Left lobe of liver (tissue), 2 donors: ENCODE results near the gene WWOX. TPM values are rescaled to one million over a fixed set of nuclear protein-coding genes. Genes with fewer than 3 reads are reported as not detected.
A peak's percentile ranks its signal among the peaks of the same experiment; 100 is the strongest.

Experiments
- ATAC-seq: fragments of 200-7000 bp; cut with Tn5 transposase; one replicate; pipeline ENCODE4 v1.9.1; 2020; ENCODE audit warnings: mild to moderate bottlenecking, moderate library complexity
- DNase-seq: peaks from one replicate; pipeline ENCODE4 v3.0.0-alpha.2; 2020; ENCODE audit warnings: low spot score
- total RNA-seq: library from RNA; stranded (reverse); gene quantifications from one replicate; pipeline ENCODE4 v1.2.1, GENCODE V29; 2021
- donor health status: DM: no; HTN: no; CAD: no; lungs with moderate emphysema.
- donor health status: DM: no; HTN: yes; CAD: no.

The WWOX gene
- total RNA-seq, 1 donor from 2014 or later, result 15.1 TPM

- no peak for DNase-seq
- no peak for ATAC-seq
These were observed 385.9 kb downstream of the WWOX start for GRCh38 chr16:78485188-78485916.

- ATAC-seq (no peak), DNase-seq (no peak)
These were observed 386.4 kb downstream of the WWOX start for GRCh38 chr16:78485917-78486257.

- ATAC-seq (no peak), DNase-seq (no peak)
These were observed 388.0 kb downstream of the WWOX start for GRCh38 chr16:78487471-78487870.

GRCh38 chr16:78489072-78489471 lies 389.6 kb downstream of the WWOX start:
- ATAC-seq, result no peak
- DNase-seq, result no peak

- DNase-seq, result no peak
- ATAC-seq, result no peak
These were observed 390.2 kb downstream of the WWOX start for GRCh38 chr16:78489631-78490030.

- ATAC-seq (no peak), DNase-seq (no peak)
These were observed 391.0 kb downstream of the WWOX start for GRCh38 chr16:78490431-78490830.

- ATAC-seq (no peak), DNase-seq (no peak)
These were observed 391.4 kb downstream of the WWOX start for GRCh38 chr16:78490847-78491246.

- DNase-seq, result no peak
- no peak for ATAC-seq
These were observed 394.1 kb downstream of the WWOX start for GRCh38 chr16:78493573-78493972.

GRCh38 chr16:78494105-78494504 lies 394.7 kb downstream of the WWOX start:
- ATAC-seq, result no peak
- no peak for DNase-seq

GRCh38 chr16:78494674-78495073 lies 395.2 kb downstream of the WWOX start:
- no peak for DNase-seq
- no peak for ATAC-seq

- DNase-seq (no peak), ATAC-seq (peak; percentile 56)
These were observed 396.7 kb downstream of the WWOX start for GRCh38 chr16:78496189-78496588.

- DNase-seq, result no peak
- no peak for ATAC-seq
These were observed 399.9 kb downstream of the WWOX start for GRCh38 chr16:78499399-78499798.

GRCh38 chr16:78500659-78501270 lies 401.3 kb downstream of the WWOX start:
- DNase-seq (no peak), ATAC-seq (peak; percentile 42)

GRCh38 chr16:78501744-78502143 lies 402.3 kb downstream of the WWOX start:
- ATAC-seq (no peak), DNase-seq (no peak)

GRCh38 chr16:78502812-78503350 lies 403.4 kb downstream of the WWOX start:
- DNase-seq, result no peak
- ATAC-seq, result no peak

- DNase-seq (no peak), ATAC-seq (peak; percentile 29)
These were observed 404.1 kb downstream of the WWOX start for GRCh38 chr16:78503602-78504001.

GRCh38 chr16:78504401-78504851 lies 405.0 kb downstream of the WWOX start:
- ATAC-seq (no peak), DNase-seq (no peak)

GRCh38 chr16:78505036-78505435 lies 405.6 kb downstream of the WWOX start:
- DNase-seq (no peak), ATAC-seq (no peak)

- peak; percentile 84 for DNase-seq
- ATAC-seq, result peak; percentile 80
These were observed 406.3 kb downstream of the WWOX start for GRCh38 chr16:78505544-78506366.

GRCh38 chr16:78506367-78507193 lies 407.1 kb downstream of the WWOX start:
- no peak for DNase-seq
- ATAC-seq, result peak; percentile 54

- no peak for ATAC-seq
- DNase-seq, result no peak
These were observed 408.1 kb downstream of the WWOX start for GRCh38 chr16:78507576-78507975.
